SJCRH30 (cell line): ENCODE results near the gene SAMHD1. TPM values are rescaled to one million over a fixed set of nuclear protein-coding genes. Genes with fewer than 3 reads are reported as not detected.

Source experiments
- DNase-seq, 2 experiments: peaks; one replicate each; pipeline ENCODE4 v3.0.0-alpha.2; 2015 to 2020
- H3K27ac ChIP-seq: fragments of 250-450 bp; sonication (Bioruptor Pico); 2 replicates; pipeline ENCODE4 v1.5.1; 2020; ENCODE audit warnings: mild to moderate bottlenecking, moderate library complexity
- H3K27me3 ChIP-seq: fragments of 250-450 bp; sonication (Bioruptor Pico); 2 replicates; pipeline ENCODE4 v1.5.1; 2020; ENCODE audit warnings: mild to moderate bottlenecking, moderate library complexity
- H3K36me3 ChIP-seq: fragments of 250-450 bp; sonication (Bioruptor Pico); 2 replicates; pipeline ENCODE4 v1.5.1; 2020; ENCODE audit warnings: mild to moderate bottlenecking, moderate library complexity
- H3K4me1 ChIP-seq: fragments of 250-450 bp; sonication (Bioruptor Pico); 2 replicates; pipeline ENCODE4 v1.5.1; 2020; ENCODE audit warnings: mild to moderate bottlenecking, moderate library complexity
- H3K4me3 ChIP-seq: fragments of 250-450 bp; sonication (Bioruptor Pico); 2 replicates; pipeline ENCODE4 v1.5.1; 2020; ENCODE audit warnings: mild to moderate bottlenecking, moderate library complexity
- H3K9me3 ChIP-seq: fragments of 250-450 bp; sonication (Bioruptor Pico); replicated peaks from 2 replicates; pipeline ENCODE4 v1.5.1; 2020; ENCODE audit warnings: mild to moderate bottlenecking, moderate library complexity
- total RNA-seq: library from RNA; depleted of rRNA; stranded (reverse); fragments of >200 nt; shearing (Covaris generic); gene quantifications from 2 replicates; pipeline ENCODE4 v1.2.3, GENCODE V29; 2014

The SAMHD1 gene
- total RNA-seq, 1 experiment from 2014 or later, result 11.9 TPM

GRCh38 chr20:36862857-36863668, 88.4 kb downstream of the SAMHD1 start:
- DNase-seq, result no peak
- Histone ChIP-seq H3K27ac (no peak overlapping the region), H3K4me1 (peaks cover 2% of the 10 kb centered on the region; the same call in 1 of the 2 replicates)

DNA sequence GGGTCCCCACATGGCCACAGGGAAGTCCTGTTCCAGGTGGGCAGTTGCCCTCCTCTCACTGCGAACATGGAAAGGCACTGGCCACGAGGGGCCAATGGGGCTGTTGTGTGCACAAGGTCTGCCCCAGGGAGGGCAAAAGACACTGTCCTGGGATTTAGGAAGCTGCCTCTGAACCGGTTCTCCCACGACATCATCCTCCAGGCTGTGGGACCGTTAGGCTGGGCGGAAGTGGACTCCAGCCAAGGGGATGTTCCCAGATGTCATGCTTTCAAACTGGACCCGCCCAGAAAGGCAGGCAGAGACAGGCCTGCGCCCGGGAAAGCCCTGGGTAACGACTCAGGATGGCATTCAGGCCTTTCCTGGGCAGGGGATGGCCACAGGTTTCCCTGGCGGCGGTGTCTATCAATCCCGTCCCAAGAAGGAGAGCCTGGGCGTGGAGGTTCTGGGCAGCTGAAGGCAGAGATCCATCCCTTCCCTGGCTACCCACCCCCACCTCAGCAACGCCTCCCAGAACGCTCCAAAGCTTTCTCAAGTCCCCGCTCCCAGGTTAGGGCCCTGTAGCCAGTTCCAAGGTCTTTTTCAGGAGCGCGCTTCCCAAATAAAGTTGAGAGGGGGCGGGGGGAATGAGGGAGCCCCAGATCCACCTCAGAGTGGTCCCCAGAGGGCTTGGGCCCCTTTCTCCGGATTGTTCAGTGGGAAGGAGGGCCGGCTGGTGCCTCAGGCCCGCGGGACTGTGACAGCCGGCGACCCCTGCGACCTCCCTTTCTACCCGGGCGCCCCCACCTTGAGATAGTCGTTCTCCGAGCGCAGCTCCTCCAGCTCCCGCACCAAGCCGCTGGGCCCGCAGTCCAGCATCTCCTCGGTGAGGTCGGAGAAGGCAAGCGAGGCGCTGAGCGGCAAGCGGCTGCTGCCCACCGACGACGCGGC, 89.4 kb downstream of the SAMHD1 start:
- Histone ChIP-seq H3K9me3 (no peaks in the 10 kb centered on the region), H3K4me3 (peak overlapping the region; percentile 65), H3K36me3 (no peaks in the 10 kb centered on the region), H3K4me1 (peaks cover 2% of the 10 kb centered on the region; the same call in 1 of the 2 replicates), H3K27me3 (peaks cover 8% of the 10 kb centered on the region; the same call in 1 of the 2 replicates), H3K27ac (peak overlapping the region; percentile 58)
- peak; percentile 90 to 92 for DNase-seq

More at GRCh38 chr20:36862857-36863668, 88.4 kb downstream of the SAMHD1 start:
- H3K4me3 ChIP-seq, result peak overlapping the region; percentile 65
- peaks cover 8% of the 10 kb centered on the region; the same call in 1 of the 2 replicates for H3K27me3 ChIP-seq
- no peaks in the 10 kb centered on the region for H3K36me3 ChIP-seq
- no peaks in the 10 kb centered on the region for H3K9me3 ChIP-seq

- DNase-seq, result no peak
- peaks cover 8% of the 10 kb centered on the region; the same call in 1 of the 2 replicates for H3K27me3 ChIP-seq
- H3K4me1 ChIP-seq, result peaks cover 5% of the 10 kb centered on the region; the same call in 1 of the 2 replicates
- H3K27ac ChIP-seq, result peak overlapping the region; percentile 58; the same call in 1 of the 2 replicates
- H3K4me3 ChIP-seq, result peak overlapping the region; percentile 65
- no peaks in the 10 kb centered on the region for H3K9me3 ChIP-seq
- H3K36me3 ChIP-seq, result no peaks in the 10 kb centered on the region
Measured at GRCh38 chr20:36861625-36861874, 90.0 kb downstream of the SAMHD1 start.

DNA sequence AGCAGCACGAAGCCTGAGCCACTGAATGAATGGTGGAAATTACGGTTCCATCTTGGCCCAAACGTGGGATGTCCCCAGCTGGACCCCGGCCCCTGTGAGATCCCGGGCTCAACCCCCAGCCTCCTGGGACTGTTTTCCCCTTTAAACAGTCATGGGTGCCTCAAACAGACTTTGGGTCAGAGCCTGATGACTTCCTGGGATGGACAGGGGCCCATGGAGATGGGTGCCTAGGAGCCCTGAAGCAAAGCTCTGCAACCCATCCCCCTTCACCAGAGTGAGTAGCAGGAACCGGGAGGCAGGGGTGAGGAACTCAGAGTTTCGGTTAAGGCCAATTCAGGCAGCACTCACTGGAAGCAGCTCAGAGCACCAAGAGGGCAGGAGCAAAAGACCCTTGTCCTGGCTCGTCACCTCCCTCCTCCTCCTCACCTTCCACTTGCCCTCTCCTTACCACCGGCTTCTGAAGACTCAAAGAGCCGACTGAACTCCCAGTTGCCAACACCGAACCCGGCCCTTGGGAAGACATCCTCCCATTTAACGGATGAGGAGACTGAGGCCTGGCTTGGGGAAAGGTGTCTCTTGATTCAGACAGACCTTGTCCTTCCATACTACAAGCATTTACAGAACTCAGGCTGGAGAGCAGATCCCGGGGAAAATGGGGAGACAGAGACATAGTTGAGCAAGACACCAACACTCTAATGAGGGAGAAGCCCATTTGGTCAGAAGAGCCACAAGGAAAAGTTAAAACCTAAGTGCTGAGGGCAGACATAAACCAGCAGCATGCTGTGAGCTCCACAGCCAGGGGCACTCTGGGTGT, 90.5 kb downstream of the SAMHD1 start:
- Histone ChIP-seq H3K9me3 (no peaks in the 10 kb centered on the region), H3K4me1 (peaks cover 10% of the 10 kb centered on the region; the same call in 1 of the 2 replicates), H3K27ac (peak overlapping the region; percentile 58; the same call in 1 of the 2 replicates), H3K4me3 (peak overlapping the region; percentile 65), H3K36me3 (no peaks in the 10 kb centered on the region), H3K27me3 (peaks cover 8% of the 10 kb centered on the region; the same call in 1 of the 2 replicates)
- no peak for DNase-seq

- Histone ChIP-seq H3K27me3 (peaks cover 8% of the 10 kb centered on the region; the same call in 1 of the 2 replicates), H3K36me3 (no peaks in the 10 kb centered on the region), H3K27ac (no peak overlapping the region), H3K4me3 (no peak overlapping the region), H3K4me1 (peaks cover 8% of the 10 kb centered on the region; the same call in 1 of the 2 replicates), H3K9me3 (no peaks in the 10 kb centered on the region)
- DNase-seq, result no peak
Measured at GRCh38 chr20:36860339-36860738, 91.2 kb downstream of the SAMHD1 start.

DNA sequence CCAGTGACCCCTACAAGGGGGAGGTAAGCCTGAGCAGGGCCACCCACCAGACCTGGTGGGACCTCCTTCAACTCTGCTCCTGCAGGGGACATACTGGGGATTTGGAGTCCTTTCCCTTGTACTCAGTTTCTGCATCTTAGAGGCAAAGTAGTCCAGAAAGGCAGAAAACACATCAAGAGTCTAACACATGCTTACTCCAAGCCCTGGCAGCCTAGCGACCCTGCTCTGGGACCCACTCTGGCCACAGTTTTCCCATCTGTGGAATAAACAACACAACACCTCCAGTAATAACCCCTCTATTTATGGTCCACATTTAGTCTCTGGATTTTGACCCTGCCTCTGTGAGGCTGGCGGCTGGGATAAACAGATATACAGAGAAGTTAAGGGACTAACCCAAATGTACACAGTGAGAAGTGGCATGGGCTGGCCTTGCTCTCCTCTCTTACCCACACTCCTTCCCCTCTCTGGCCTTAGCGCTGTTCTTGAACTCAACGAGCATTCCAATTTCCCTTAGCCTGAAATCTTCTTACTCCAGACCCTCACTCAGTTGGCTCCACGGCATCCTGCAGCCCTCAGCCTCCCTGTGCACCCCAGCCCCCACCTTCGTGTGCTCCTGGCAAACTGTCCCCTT, 91.7 kb downstream of the SAMHD1 start:
- H3K27ac ChIP-seq, result no peak overlapping the region
- H3K4me1 ChIP-seq, result peaks cover 7% of the 10 kb centered on the region; the same call in 1 of the 2 replicates
- DNase-seq, result no peak

GRCh38 chr20:36859282-36859555, 92.3 kb downstream of the SAMHD1 start:
- no peak for DNase-seq
- Histone ChIP-seq H3K4me3 (no peak overlapping the region), H3K27me3 (no peaks in the 10 kb centered on the region), H3K4me1 (peaks cover 7% of the 10 kb centered on the region; the same call in 1 of the 2 replicates), H3K9me3 (no peaks in the 10 kb centered on the region), H3K27ac (no peak overlapping the region), H3K36me3 (no peaks in the 10 kb centered on the region)

More for the DNA sequence above, 91.7 kb downstream of the SAMHD1 start:
- Histone ChIP-seq H3K27me3 (peaks cover 6% of the 10 kb centered on the region; the same call in 1 of the 2 replicates), H3K4me3 (no peak overlapping the region), H3K9me3 (no peaks in the 10 kb centered on the region), H3K36me3 (no peaks in the 10 kb centered on the region)

DNA sequence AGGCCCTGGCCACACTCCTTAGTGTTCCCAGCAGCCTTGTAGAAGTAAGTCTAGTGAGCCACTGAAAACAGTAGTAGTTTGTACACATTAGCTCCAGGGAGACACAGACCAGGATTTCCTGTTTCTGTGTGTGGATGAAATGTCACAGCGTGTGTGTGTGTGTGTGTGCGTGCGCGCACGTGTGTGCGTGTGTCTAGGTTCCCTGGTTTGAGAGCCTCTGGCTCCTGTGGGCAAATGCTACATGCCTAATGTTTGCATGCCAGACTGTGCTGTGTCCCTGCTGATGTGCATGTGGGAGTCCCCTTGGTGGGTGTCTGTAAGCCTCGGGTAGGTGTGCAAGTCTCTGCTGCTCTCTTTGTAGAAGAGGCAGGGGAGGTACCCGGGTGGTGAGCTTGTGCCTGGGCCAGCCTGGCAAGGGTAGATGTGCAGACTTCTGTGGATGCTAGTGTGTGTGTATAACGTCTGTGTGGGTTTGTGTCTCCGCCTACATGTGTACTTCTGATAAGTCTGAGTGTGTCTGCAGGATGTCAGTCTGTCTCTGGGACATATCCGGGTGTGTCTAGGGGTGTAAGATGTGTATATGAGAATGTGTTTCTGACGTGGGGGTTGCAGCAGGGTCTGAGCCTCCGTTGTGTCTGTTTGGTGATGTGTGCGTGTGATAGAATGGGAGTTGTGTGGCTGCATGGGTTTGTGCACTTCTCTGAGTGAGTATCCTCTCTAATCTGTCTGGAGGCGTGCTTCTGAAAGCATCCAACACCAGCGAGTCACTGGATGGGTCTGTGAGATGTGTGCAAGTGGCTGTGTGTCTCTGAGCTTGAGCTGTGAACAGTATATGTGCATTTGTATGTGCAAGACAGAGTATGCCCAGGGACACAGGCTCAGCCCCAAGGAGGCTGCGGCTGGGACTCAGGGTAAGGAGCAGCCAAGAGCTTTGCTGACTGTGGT, 94.5 kb downstream of the SAMHD1 start:
- Histone ChIP-seq H3K4me3 (no peak overlapping the region), H3K4me1 (peaks cover 7% of the 10 kb centered on the region; the same call in 1 of the 2 replicates), H3K27ac (no peak overlapping the region), H3K27me3 (no peaks in the 10 kb centered on the region), H3K36me3 (peaks cover 6% of the 10 kb centered on the region; the same call in 1 of the 2 replicates), H3K9me3 (no peaks in the 10 kb centered on the region)
- no peak for DNase-seq

GRCh38 chr20:36856195-36856594, 95.3 kb downstream of the SAMHD1 start:
- Histone ChIP-seq H3K36me3 (peaks cover 6% of the 10 kb centered on the region; the same call in 1 of the 2 replicates), H3K4me3 (no peak overlapping the region), H3K27ac (no peak overlapping the region), H3K27me3 (no peaks in the 10 kb centered on the region), H3K9me3 (no peaks in the 10 kb centered on the region), H3K4me1 (peaks cover 7% of the 10 kb centered on the region; the same call in 1 of the 2 replicates)
- DNase-seq, result peak in 1 of 2 experiments; percentile 45

- Histone ChIP-seq H3K27me3 (no peaks in the 10 kb centered on the region), H3K9me3 (no peaks in the 10 kb centered on the region), H3K36me3 (peaks cover 6% of the 10 kb centered on the region; the same call in 1 of the 2 replicates), H3K27ac (no peak overlapping the region), H3K4me1 (peaks cover 7% of the 10 kb centered on the region; the same call in 1 of the 2 replicates), H3K4me3 (no peak overlapping the region)
- DNase-seq, result no peak
Measured at GRCh38 chr20:36855241-36855657, 96.3 kb downstream of the SAMHD1 start.

- no peak for DNase-seq
- Histone ChIP-seq H3K4me1 (peaks cover 7% of the 10 kb centered on the region; the same call in 1 of the 2 replicates), H3K4me3 (no peak overlapping the region), H3K27ac (no peak overlapping the region), H3K9me3 (no peaks in the 10 kb centered on the region), H3K36me3 (peaks cover 6% of the 10 kb centered on the region; the same call in 1 of the 2 replicates), H3K27me3 (no peaks in the 10 kb centered on the region)
Measured at GRCh38 chr20:36854348-36855240, 96.9 kb downstream of the SAMHD1 start.

- Histone ChIP-seq H3K9me3 (no peaks in the 10 kb centered on the region), H3K4me3 (no peak overlapping the region), H3K36me3 (peaks cover 6% of the 10 kb centered on the region; the same call in 1 of the 2 replicates), H3K27me3 (no peaks in the 10 kb centered on the region), H3K4me1 (peaks cover 13% of the 10 kb centered on the region; the same call in 1 of the 2 replicates), H3K27ac (no peak overlapping the region)
- DNase-seq, result no peak
Measured at GRCh38 chr20:36852187-36852586, 99.3 kb downstream of the SAMHD1 start.
